Heart left ventricle (tissue), 13 donors: ENCODE data around the gene KLHL8.

ENCODE experiments used
- POLR2A ChIP-seq, 2 donors: fragments of 450-650 bp; IDR thresholded peaks; one replicate each; pipeline ENCODE4 v1.6.1; 2017; ENCODE audit warnings: antibody characterized with exemption in 2 of 2, mild to moderate bottlenecking in 2 of 2, moderate library complexity in 2 of 2
- TF ChIP-seq, protein P1 (sequence below), 12 donors: fragments of 200-600 bp; sonication (generic) in 4 of 12; IDR thresholded peaks; one replicate each; pipeline versions ENCODE4 v1.5.0 to v1.8.0; 2018 to 2022; ENCODE audit warnings: antibody characterized with exemption in 12 of 12, mild to moderate bottlenecking in 5 of 12
- donor health status: ischemic (EF 13 %, LVEDD 7.1; RV severe dilation, severe dysfunction).
- donor health status: DM: no; HTN: yes; CAD: no.
- donor health status: DM: no; HTN: no; CAD: no.
- donor health status: ischemic (EF 25% LVEDD 6.9; RV normal size, moderate dysfunction).
- donor health status: ischemic (EF 25% LVEDD 5.7; RV mildly dilated, moderate dysfunction).
- donor health status: ischemic (EF 35%, LVEDD 5.7; RV mildly dilated, moderate dysfunction).
- donor health status: nonischemic (EF 11% LVEDD 7.7; RV severe dilation, severe dysfunction).
- donor health status: DM: yes; HTN: yes; CAD: no.
- donor health status: PGD.
- donor health status: ischemic (EF 29% LVEDD 5.4; RV normal size, mild dysfunction).
- donor health status: nonischemic (EF 23%, LVEDD 6.1; RV moderate dilation, normal function).

GRCh38 chr4:87121341-87122065, 98.9 kb downstream of the KLHL8 start:
- TF ChIP-seq, protein P1, sequence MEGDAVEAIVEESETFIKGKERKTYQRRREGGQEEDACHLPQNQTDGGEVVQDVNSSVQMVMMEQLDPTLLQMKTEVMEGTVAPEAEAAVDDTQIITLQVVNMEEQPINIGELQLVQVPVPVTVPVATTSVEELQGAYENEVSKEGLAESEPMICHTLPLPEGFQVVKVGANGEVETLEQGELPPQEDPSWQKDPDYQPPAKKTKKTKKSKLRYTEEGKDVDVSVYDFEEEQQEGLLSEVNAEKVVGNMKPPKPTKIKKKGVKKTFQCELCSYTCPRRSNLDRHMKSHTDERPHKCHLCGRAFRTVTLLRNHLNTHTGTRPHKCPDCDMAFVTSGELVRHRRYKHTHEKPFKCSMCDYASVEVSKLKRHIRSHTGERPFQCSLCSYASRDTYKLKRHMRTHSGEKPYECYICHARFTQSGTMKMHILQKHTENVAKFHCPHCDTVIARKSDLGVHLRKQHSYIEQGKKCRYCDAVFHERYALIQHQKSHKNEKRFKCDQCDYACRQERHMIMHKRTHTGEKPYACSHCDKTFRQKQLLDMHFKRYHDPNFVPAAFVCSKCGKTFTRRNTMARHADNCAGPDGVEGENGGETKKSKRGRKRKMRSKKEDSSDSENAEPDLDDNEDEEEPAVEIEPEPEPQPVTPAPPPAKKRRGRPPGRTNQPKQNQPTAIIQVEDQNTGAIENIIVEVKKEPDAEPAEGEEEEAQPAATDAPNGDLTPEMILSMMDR (IDR thresholded peaks at IDR 0.05) = no peak
- no peak for TF ChIP-seq POLR2A (IDR thresholded peaks at IDR 0.05)
